ENCODE data around the gene CCDC86. TPM values are rescaled to one million over a fixed set of nuclear protein-coding genes. Genes with fewer than 3 reads are reported as not detected.

CCDC86 gene
- total RNA-seq, 4 donors from 2014 or later, result 15.9 to 41.1 (median 27.3) TPM

- H3K4me3 ChIP-seq, result no peak overlapping the region
- H3K36me3 ChIP-seq, result peaks cover 0 to 12% (median 0%) of the 10 kb centered on the region in 3 donors
- H3K9me3 ChIP-seq, result no peaks in the 10 kb centered on the region
- WGBS, 2 donors, result 77 to 82% methylated on average over 5 of the region's 5 CpGs
- H3K4me1 ChIP-seq, result no peaks in the 10 kb centered on the region
- TF ChIP-seq POLR2A (IDR thresholded peaks at IDR 0.05) (no peak), CTCF (IDR thresholded peaks at IDR 0.05) (no peak), EP300 (IDR thresholded peaks at IDR 0.05) (no peak)
- H3K27me3 ChIP-seq, result no peaks in the 10 kb centered on the region
- DNase-seq (ENCODE audit: low spot score in 2 of 2), result no peak
- no peak overlapping the region for H3K27ac ChIP-seq
Measured at GRCh38 chr11:60857378-60858232, 15.7 kb downstream of the CCDC86 start.

GRCh38 chr11:60858236-60858635 is 16.3 kb downstream of the CCDC86 start:
- H3K9me3 ChIP-seq, result no peaks in the 10 kb centered on the region
- no peak overlapping the region for H3K4me3 ChIP-seq
- TF ChIP-seq CTCF (IDR thresholded peaks at IDR 0.05), result no peak
- no peak for TF ChIP-seq POLR2A (IDR thresholded peaks at IDR 0.05)
- TF ChIP-seq EP300 (IDR thresholded peaks at IDR 0.05), result no peak
- 63 to 65% methylated on average over 7 to 8 of the region's 8 CpGs for WGBS, 2 donors
- no peaks in the 10 kb centered on the region for H3K27me3 ChIP-seq
- H3K36me3 ChIP-seq, result peaks cover 0 to 6% (median 0%) of the 10 kb centered on the region in 3 donors
- H3K27ac ChIP-seq, result no peak overlapping the region
- H3K4me1 ChIP-seq, result no peaks in the 10 kb centered on the region
- no peak for DNase-seq (ENCODE audit: low spot score in 2 of 2)

GRCh38 chr11:60858731-60859464 is 17.0 kb downstream of the CCDC86 start:
- Histone ChIP-seq H3K36me3 (no peaks in the 10 kb centered on the region), H3K27ac (no peak overlapping the region), H3K9me3 (no peaks in the 10 kb centered on the region), H3K4me3 (no peak overlapping the region), H3K4me1 (no peaks in the 10 kb centered on the region), H3K27me3 (no peaks in the 10 kb centered on the region)
- 67 to 82% methylated on average over 4 of the region's 4 CpGs for WGBS, 2 donors
- TF ChIP-seq POLR2A (IDR thresholded peaks at IDR 0.05), result no peak
- TF ChIP-seq EP300 (IDR thresholded peaks at IDR 0.05), result no peak
- no peak for TF ChIP-seq CTCF (IDR thresholded peaks at IDR 0.05)
- DNase-seq (ENCODE audit: low spot score in 2 of 2), result no peak

- Histone ChIP-seq H3K36me3 (no peaks in the 10 kb centered on the region), H3K4me3 (no peak overlapping the region), H3K4me1 (no peaks in the 10 kb centered on the region), H3K27ac (peak overlapping the region in 1 of 4 donors; percentile 57), H3K9me3 (no peaks in the 10 kb centered on the region), H3K27me3 (no peaks in the 10 kb centered on the region)
- DNase-seq (ENCODE audit: low spot score in 2 of 2), result no peak
- 77 to 84% methylated on average over 15 of the region's 15 CpGs for WGBS, 2 donors
- no peak for TF ChIP-seq POLR2A (IDR thresholded peaks at IDR 0.05)
- no peak for TF ChIP-seq CTCF (IDR thresholded peaks at IDR 0.05)
- TF ChIP-seq EP300 (IDR thresholded peaks at IDR 0.05), result no peak
Measured at GRCh38 chr11:60859616-60860250, 17.8 kb downstream of the CCDC86 start.
